HCT116 (cell line): ENCODE data around the gene OR1F1. TPM values are rescaled to one million over a fixed set of nuclear protein-coding genes. Genes with fewer than 3 reads are reported as not detected.

Source experiments
- ATAC-seq: fragments of 200-7000 bp; cut with Tn5 transposase; 2 replicates; pipeline ENCODE4 v1.9.1; 2020; ENCODE audit warnings: mild to moderate bottlenecking, moderate library complexity
- BruUV-seq: library from RNA; stranded (reverse); fragments of 400-500 nt; replicated peaks from 2 replicates; lab custom pipeline; 2021; lab: Mats Ljungman, UMichigan
- CTCF ChIA-PET: fragments of 300-600 bp; sonication (Branson Sonifier 250); formaldehyde crosslinking; loops from one replicate; lab custom pipeline; 2021; ENCODE audit warnings: antibody characterized with exemption; lab: Charles Lee
- POLR2A ChIA-PET: fragments of 300-600, 350-600 bp; sonication (Branson Sonifier 250); formaldehyde crosslinking; loops from one replicate; lab custom pipeline; 2021; ENCODE audit warnings: antibody characterized with exemption; lab: Charles Lee
- RAD21 ChIA-PET, 2 experiments: fragments of 300-600 bp; sonication (Branson Sonifier 250); formaldehyde crosslinking; loops; one replicate each; lab custom pipeline; 2023; ENCODE audit warnings: low total read pairs in 2 of 2; ENCODE audit not compliant: uncharacterized antibody in 2 of 2, unreplicated experiment in 2 of 2, low non-redundant PET in 1 of 2; lab: Charles Lee
- DNase-seq: peaks from one replicate; pipeline ENCODE4 v3.0.0-alpha.2; 2010; ENCODE audit warnings: low read depth, low spot score
- H2AFZ ChIP-seq: fragments of 200-600 bp; shearing (Covaris generic), sonication (generic); 2 replicates; pipeline ENCODE4 v1.6.1; 2017; ENCODE audit warnings: low read depth, mixed run types, mixed read lengths, antibody characterized with exemption, low read length; ENCODE audit not compliant: poor library complexity, severe bottlenecking
- H3K27ac ChIP-seq: 2 replicates; pipeline ENCODE4 v1.5.1; 2012; ENCODE audit warnings: low read depth, low read length
- H3K27me3 ChIP-seq: fragments of 200-600 bp; sonication (generic); 2 replicates; pipeline ENCODE4 v1.6.1; 2016; ENCODE audit warnings: mixed run types, low read length, mixed read lengths; ENCODE audit not compliant: insufficient read depth
- H3K36me3 ChIP-seq, 2 experiments: fragments of 200-500 bp in 1 of 2; fragments of 200-600 bp in 1 of 2; sonication (Bioruptor generic) in 1 of 2; sonication (generic) in 1 of 2; 2 replicates each; pipeline versions ENCODE4 v1.5.1 to v1.6.1; 2014 to 2016; ENCODE audit warnings: low read length in 2 of 2, inconsistent platforms in 1 of 2, mixed read lengths in 1 of 2, mixed run types in 1 of 2; ENCODE audit not compliant: insufficient read depth in 2 of 2, control insufficient read depth in 1 of 2
- H3K4me1 ChIP-seq, 2 experiments: fragments of 200-600 bp in 1 of 2; sonication (generic) in 1 of 2; 2 replicates each; pipeline versions ENCODE4 v1.5.1 to v1.6.1; 2012 to 2017; ENCODE audit warnings: low read length in 2 of 2, inconsistent platforms in 1 of 2, mild to moderate bottlenecking in 1 of 2, mixed read lengths in 1 of 2, mixed run types in 1 of 2, moderate library complexity in 1 of 2; ENCODE audit not compliant: insufficient read depth in 2 of 2, control insufficient read depth in 1 of 2
- H3K4me2 ChIP-seq: fragments of 200-600 bp; sonication (generic); 2 replicates; pipeline ENCODE4 v1.6.1; 2017; ENCODE audit warnings: mixed run types, low read length, mixed read lengths
- H3K4me3 ChIP-seq, 2 experiments: fragments of 200-600 bp in 1 of 2; sonication (generic) in 1 of 2; replicated peaks in 1 of 2; 2 replicates each; pipeline ENCODE4 v1.5.1; 2011 to 2016; ENCODE audit warnings: low read length in 2 of 2, control low read depth in 1 of 2, low read depth in 1 of 2, mild to moderate bottlenecking in 1 of 2, mixed read lengths in 1 of 2, mixed run types in 1 of 2
- H3K79me2 ChIP-seq: fragments of 200-600 bp; sonication (generic); 2 replicates; pipeline ENCODE4 v1.6.1; 2017; ENCODE audit warnings: mild to moderate bottlenecking, mixed run types, low read length, moderate library complexity, mixed read lengths; ENCODE audit not compliant: insufficient read depth
- H3K9ac ChIP-seq: fragments of 200-600 bp; sonication (generic); 2 replicates; pipeline ENCODE4 v1.6.1; 2016; ENCODE audit warnings: low read length, mixed read lengths
- H3K9me2 ChIP-seq: fragments of 200-600 bp; sonication (generic), shearing (Covaris generic); 2 replicates; pipeline ENCODE4 v1.6.1; 2017; ENCODE audit warnings: mixed run types, mild to moderate bottlenecking, moderate library complexity; ENCODE audit not compliant: insufficient read depth
- H3K9me3 ChIP-seq, 2 experiments: fragments of 200-500 bp in 1 of 2; fragments of 200-600 bp in 1 of 2; sonication (Bioruptor generic) in 1 of 2; sonication (generic) in 1 of 2; 2 replicates each; pipeline ENCODE4 v1.6.1; 2014 to 2017; ENCODE audit warnings: low read length in 2 of 2, mixed read lengths in 2 of 2, inconsistent platforms in 1 of 2, low read depth in 1 of 2, mild to moderate bottlenecking in 1 of 2, mixed run types in 1 of 2, moderate library complexity in 1 of 2; ENCODE audit not compliant: control insufficient read depth in 1 of 2, insufficient read depth in 1 of 2
- H4K20me1 ChIP-seq: fragments of 200-600 bp; sonication (generic), shearing (Covaris generic); 2 replicates; pipeline ENCODE4 v1.6.1; 2017; ENCODE audit warnings: mixed run types, mild to moderate bottlenecking, moderate library complexity; ENCODE audit not compliant: insufficient read depth
- CBX3 ChIP-seq: IDR thresholded peaks from 2 replicates; pipeline ENCODE4 v1.6.1; 2012; ENCODE audit warnings: low read depth
- CEBPB ChIP-seq: IDR thresholded peaks from 2 replicates; pipeline ENCODE4 v1.6.1; 2012; ENCODE audit warnings: low read depth
- CTCF ChIP-seq, 3 experiments: fragments of 200-600 bp in 1 of 3; sonication (generic) in 1 of 3; IDR thresholded peaks in 2 of 3; conservative IDR thresholded peaks in 1 of 3; 2 replicates each; pipeline ENCODE4 v1.5.1; 2012 to 2017; ENCODE audit warnings: low read depth in 2 of 3, low read length in 2 of 3, antibody characterized with exemption in 1 of 3, borderline replicate concordance in 1 of 3, control low read depth in 1 of 3, mild to moderate bottlenecking in 1 of 3, mixed read lengths in 1 of 3, mixed run types in 1 of 3, moderate library complexity in 1 of 3; ENCODE audit not compliant: insufficient read depth in 1 of 3
- EGR1 ChIP-seq: IDR thresholded peaks from 2 replicates; pipeline ENCODE4 v1.6.1; 2012; ENCODE audit warnings: low read depth
- ELF1 ChIP-seq: IDR thresholded peaks from 2 replicates; pipeline ENCODE4 v1.6.1; 2012; ENCODE audit warnings: low read depth, borderline replicate concordance
- EZH2 ChIP-seq: fragments of 200-600 bp; sonication (generic); IDR thresholded peaks from 2 replicates; pipeline ENCODE4 v1.6.1; 2017; ENCODE audit warnings: antibody characterized with exemption, mixed run types
- EZH2phosphoT487 ChIP-seq: fragments of 200-600 bp; IDR thresholded peaks from 2 replicates; pipeline ENCODE4 v1.6.1; 2018; ENCODE audit warnings: antibody characterized with exemption, borderline replicate concordance
- FOSL1 ChIP-seq: IDR thresholded peaks from 2 replicates; pipeline ENCODE4 v1.6.1; 2012; ENCODE audit warnings: low read depth
- JUND ChIP-seq: IDR thresholded peaks from 2 replicates; pipeline ENCODE4 v1.6.1; 2012
- POLR2A ChIP-seq: IDR thresholded peaks from 2 replicates; pipeline ENCODE4 v1.7.0; 2011; ENCODE audit warnings: borderline replicate concordance; ENCODE audit not compliant: insufficient read depth, insufficient read length; ENCODE audit errors: extremely low read depth
- RAD21 ChIP-seq: IDR thresholded peaks from 2 replicates; pipeline ENCODE4 v1.6.1; 2012; ENCODE audit warnings: low read depth, mild to moderate bottlenecking
- SRF ChIP-seq: IDR thresholded peaks from 2 replicates; pipeline ENCODE4 v1.6.1; 2012; ENCODE audit warnings: low read depth
- TCF7L2 ChIP-seq: IDR thresholded peaks from 2 replicates; pipeline ENCODE4 v1.7.0; 2011; ENCODE audit warnings: borderline replicate concordance, inconsistent platforms; ENCODE audit not compliant: insufficient read depth, insufficient read length; ENCODE audit errors: extremely low read depth
- YY1 ChIP-seq: IDR thresholded peaks from 2 replicates; pipeline ENCODE4 v1.6.1; 2011; ENCODE audit warnings: low read length, low read depth, moderate library complexity, mild to moderate bottlenecking; ENCODE audit not compliant: insufficient replicate concordance; ENCODE audit errors: extremely low read depth
- ZBTB33 ChIP-seq: IDR thresholded peaks from 2 replicates; pipeline ENCODE4 v1.6.1; 2011; ENCODE audit warnings: mild to moderate bottlenecking, low read length, moderate library complexity; ENCODE audit not compliant: insufficient replicate concordance; ENCODE audit errors: extremely low read depth
- ZFX ChIP-seq: fragments of 450-650 bp; IDR thresholded peaks from 2 replicates; pipeline ENCODE4 v1.6.1; 2017
- ZNF274 ChIP-seq: fragments of 200-500 bp; sonication (Bioruptor generic); IDR thresholded peaks from 2 replicates; pipeline ENCODE4 v1.6.1; 2014; ENCODE audit warnings: mild to moderate bottlenecking, low read depth, low read length, inconsistent platforms
- intact Hi-C: fragments of 100-400 bp; cut with micrococcal nuclease; formaldehyde crosslinking; loops from 2 replicates; pipeline ENCODE4 v1.10.0; 2022
- total RNA-seq: library from RNA; stranded (reverse); gene quantifications from one replicate; pipeline ENCODE4 v1.2.1, GENCODE V29; 2021; ENCODE audit not compliant: unreplicated experiment

Gene OR1F1
- total RNA-seq, 1 experiment from 2014 or later, result not detected

GRCh38 chr16:3242709-3243108, 54.7 kb downstream of the OR1F1 start:
- H3K4me1 ChIP-seq, result peaks cover 0 to 4% of the 10 kb centered on the region in 2 experiments; a peak in 1 of 4 replicates

More at GRCh38 chr16:3242709-3243108, 54.7 kb downstream of the OR1F1 start:
- Histone ChIP-seq H3K9ac (no peak overlapping the region), H4K20me1 (no peaks in the 10 kb centered on the region), H3K9me2 (no peaks in the 10 kb centered on the region), H3K36me3 (no peaks in the 10 kb centered on the region), H3K27me3 (no peaks in the 10 kb centered on the region), H3K4me2 (no peak overlapping the region), H3K9me3 (peaks cover 3% of the 10 kb centered on the region in 2 experiments; a peak in 2 of 4 replicates), H3K27ac (no peak overlapping the region), H3K79me2 (no peaks in the 10 kb centered on the region), H2AFZ (no peak overlapping the region), H3K4me3 (no peak overlapping the region)
- RAD21 ChIA-PET, result no interaction called here
- intact Hi-C loops, result no loop called here
- DNase-seq (no peak), ATAC-seq (no peak)
- no TSS peak for BruUV-seq
- POLR2A ChIA-PET, result no interaction called here
- TF ChIP-seq FOSL1 (no peak), ZNF274 (no peak), TCF7L2 (no peak), ELF1 (no peak), EZH2 (no peak), CTCF (IDR thresholded peaks at IDR 0.05 in 2 of 3, conservative IDR thresholded peaks at IDR 0.05 in 1 of 3; ENCODE audit: borderline replicate concordance in 1 of 3, insufficient read depth in 1 of 3, low read depth in 2 of 3, low read length in 2 of 3) (no peak), POLR2A (no peak), ZBTB33 (no peak), CBX3 (no peak), YY1 (no peak), ZFX (no peak), EZH2phosphoT487 (no peak), EGR1 (no peak), SRF (no peak), JUND (no peak), RAD21 (no peak), CEBPB (no peak)
- CTCF ChIA-PET, result no interaction called here
